NCI-H2196 (cell line): ENCODE data around the gene HLX.

Experiments used
- DNase-seq: peaks from one replicate; lab custom pipeline; 2025; ENCODE audit not compliant: unreplicated experiment; lab: John Stamatoyannopoulos, UW

The HLX gene, protein sequence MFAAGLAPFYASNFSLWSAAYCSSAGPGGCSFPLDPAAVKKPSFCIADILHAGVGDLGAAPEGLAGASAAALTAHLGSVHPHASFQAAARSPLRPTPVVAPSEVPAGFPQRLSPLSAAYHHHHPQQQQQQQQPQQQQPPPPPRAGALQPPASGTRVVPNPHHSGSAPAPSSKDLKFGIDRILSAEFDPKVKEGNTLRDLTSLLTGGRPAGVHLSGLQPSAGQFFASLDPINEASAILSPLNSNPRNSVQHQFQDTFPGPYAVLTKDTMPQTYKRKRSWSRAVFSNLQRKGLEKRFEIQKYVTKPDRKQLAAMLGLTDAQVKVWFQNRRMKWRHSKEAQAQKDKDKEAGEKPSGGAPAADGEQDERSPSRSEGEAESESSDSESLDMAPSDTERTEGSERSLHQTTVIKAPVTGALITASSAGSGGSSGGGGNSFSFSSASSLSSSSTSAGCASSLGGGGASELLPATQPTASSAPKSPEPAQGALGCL

GRCh38 chr1:220879076-220879508 is at the start of gene HLX:
Gene HLX, plus strand, starts transcription at chr1:220879443. Its CDS starts 415 bp downstream, at chr1:220879858.
- no peak for DNase-seq

GRCh38 chr1:220833436-220833835 is 45.8 kb upstream of the HLX start:
- no peak for DNase-seq

- DNase-seq = no peak
These were observed 44.9 kb upstream of the HLX start for GRCh38 chr1:220834155-220834870.

DNA sequence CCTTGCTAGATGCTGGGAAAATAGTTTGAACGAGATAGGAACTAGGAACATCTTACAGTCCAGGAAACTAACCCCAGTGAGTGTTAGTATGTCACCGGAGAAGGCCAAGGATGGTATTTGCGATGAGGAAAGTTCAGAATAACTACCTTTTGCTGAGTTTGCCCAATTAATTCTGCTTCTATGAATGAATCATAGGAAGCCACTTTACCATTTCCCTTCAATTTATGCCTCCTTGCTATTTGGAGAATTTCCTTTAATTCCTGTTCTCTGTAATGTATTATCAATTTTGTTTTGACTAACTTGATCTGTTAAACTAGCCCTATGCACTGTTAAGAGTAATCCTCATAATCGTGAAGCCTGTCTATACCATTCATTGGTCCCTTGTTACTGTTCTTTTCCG is 40.7 kb upstream of the HLX start:
- no peak for DNase-seq

GRCh38 chr1:220839474-220839873 is 39.8 kb upstream of the HLX start:
- no peak for DNase-seq

- no peak for DNase-seq
These were observed 38.0 kb upstream of the HLX start for GRCh38 chr1:220841293-220841692.

DNA sequence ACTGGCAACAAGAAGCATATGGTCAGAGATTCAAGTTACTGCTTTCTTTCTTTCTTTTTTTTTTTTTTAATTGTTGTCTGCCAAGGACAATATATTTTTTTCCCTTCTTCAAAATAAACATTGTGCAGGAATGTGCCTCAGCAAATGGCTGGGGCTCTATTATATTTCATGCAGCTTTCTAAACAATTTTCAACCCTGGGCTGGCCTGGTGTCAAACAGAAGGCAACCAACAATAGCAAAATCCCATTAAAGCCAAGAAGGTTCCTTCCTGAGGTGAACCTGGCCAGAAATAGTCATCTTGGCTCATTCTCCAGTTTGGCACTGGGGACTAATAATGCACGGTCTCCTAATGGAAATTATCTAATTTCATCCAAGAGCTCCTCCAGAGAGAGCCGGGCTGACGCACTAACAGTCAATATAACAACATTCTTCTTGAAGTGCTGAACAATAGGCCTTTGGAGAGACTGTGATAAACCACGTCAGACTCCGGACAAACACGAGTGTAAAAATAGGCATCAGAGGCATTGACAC is 35.7 kb upstream of the HLX start:
- no peak for DNase-seq

GRCh38 chr1:220852408-220852807 is 26.8 kb upstream of the HLX start:
- DNase-seq = no peak

- no peak for DNase-seq
These were observed 6.9 kb upstream of the HLX start for GRCh38 chr1:220872296-220872695.

- DNase-seq = no peak
These were observed 6.2 kb upstream of the HLX start for GRCh38 chr1:220873087-220873486.

DNA sequence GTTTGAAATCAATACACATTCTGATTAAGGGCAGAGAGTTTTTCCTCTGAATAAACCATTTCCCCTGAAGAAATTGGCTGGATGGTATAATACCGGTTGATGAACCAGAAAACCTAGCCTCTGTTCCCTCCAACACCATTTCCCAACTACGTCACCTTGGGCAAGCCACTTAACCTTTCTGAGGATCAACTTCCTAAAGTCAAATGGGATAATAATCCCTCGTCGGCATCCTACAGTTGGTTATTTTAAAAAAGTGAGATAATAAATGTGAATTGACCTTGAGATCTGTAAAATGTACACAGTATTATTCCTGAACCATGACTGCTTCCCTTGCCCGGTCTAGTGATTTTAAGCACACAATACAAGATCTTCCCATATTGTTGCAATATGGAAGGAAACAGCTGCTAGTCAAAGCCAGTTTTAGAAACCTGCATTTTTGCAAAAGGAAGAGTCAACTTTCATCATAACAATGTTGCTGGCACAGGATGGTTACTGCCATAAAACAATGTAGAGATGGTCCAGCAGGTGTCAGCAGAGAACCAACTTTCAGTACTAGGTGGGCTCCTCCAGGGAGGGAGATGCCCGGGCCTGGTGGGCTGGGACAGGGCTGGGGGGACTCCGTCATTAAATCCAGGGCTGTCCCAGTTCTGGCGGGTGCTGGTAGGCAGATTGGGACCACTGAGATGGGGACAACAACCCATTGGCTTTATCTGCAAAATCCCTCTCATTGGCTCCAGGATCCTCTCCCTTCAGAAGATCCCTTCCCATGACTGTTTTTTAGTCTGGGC is 5.2 kb upstream of the HLX start:
- no peak for DNase-seq

GRCh38 chr1:220875260-220875659 is 4.0 kb upstream of the HLX start:
- no peak for DNase-seq

DNA sequence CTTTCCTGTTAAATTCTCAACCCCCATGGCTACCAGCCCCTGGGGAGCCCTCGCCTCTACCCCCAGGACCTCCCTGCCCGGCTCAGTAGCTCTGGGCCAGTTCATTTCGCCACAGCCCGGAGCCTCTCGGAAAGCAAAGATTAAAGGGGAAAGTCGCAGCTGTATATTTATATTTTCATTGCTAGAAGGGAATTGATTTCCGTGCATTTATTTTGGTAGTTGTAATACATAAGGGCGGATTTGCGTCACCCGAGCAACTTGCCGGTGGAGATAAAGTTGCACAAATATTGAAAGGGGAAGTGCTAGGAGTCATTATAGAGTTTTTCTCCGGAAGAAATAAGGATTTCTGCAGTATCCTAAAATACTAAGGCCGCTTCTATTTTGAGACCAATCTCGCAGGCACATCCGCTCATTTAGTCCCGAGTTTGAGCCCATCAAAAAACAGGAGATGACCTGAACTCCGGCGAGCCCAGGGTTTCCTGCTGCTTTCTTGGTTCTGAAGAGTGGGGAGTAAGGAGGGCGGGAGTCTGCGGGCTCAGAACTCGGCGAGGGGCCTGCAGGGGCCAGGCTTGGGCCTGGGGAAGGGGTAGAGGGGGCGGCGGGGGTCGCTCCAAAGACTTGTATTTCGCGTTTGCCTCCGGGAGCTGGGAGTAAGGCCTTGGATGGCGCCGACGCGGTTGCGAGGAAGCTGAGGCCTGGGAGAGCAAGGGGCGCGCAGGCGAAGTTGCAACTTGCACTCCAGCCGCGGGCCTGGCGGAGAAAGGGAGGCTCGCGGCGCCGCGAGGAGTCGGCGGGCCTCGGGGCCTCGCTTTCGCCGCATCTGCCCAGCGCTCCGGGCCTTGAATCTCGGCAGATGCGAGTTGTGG is 2.5 kb upstream of the HLX start:
- DNase-seq = no peak

- DNase-seq = no peak
These were observed 1.7 kb upstream of the HLX start for GRCh38 chr1:220877377-220878095.

GRCh38 chr1:220878191-220879075 is 810 bp upstream of the HLX start:
- DNase-seq = no peak

DNA sequence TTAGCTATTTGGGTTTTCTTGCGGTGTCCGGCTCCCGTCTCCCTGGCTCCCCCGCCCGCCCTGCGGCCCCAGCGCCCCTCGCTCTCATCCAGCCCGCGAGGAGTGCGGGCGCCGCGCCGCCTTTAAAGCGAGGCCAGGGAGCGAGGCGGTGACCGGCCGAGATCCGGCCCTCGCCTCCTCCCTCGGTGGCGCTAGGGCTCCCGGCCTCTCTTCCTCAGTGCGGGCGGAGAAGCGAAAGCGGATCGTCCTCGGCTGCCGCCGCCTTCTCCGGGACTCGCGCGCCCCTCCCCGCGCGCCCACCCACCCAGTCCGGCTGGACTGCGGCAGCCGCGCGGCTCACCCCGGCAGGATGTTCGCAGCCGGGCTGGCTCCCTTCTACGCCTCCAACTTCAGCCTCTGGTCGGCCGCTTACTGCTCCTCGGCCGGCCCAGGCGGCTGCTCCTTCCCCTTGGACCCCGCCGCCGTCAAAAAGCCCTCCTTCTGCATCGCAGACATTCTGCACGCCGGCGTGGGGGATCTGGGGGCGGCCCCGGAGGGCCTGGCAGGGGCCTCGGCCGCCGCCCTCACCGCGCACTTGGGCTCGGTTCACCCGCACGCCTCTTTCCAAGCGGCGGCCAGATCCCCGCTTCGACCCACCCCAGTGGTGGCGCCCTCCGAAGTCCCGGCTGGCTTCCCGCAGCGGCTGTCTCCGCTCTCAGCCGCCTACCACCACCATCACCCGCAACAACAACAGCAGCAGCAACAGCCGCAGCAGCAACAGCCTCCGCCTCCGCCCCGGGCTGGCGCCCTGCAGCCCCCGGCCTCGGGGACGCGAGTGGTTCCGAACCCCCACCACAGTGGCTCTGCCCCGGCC is 492 bp downstream of the HLX start:
- DNase-seq = no peak

DNA sequence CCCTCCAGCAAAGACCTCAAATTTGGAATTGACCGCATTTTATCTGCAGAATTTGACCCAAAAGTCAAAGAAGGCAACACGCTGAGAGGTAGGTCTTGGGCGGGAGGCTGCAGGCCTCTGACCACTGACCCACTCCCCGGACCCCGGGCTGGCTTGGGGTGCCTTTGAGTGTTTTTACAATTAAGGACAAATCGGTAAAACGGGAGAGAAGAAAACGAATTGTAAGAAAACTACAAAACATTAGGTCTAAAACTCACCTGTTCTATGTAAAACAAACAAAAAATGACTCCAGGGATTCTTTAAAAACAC is 1.1 kb downstream of the HLX start:
- DNase-seq = no peak
